ENCODE data around the gene AR.

AR gene

GRCh38 chrX:67610282-67610681 is 66.5 kb downstream of the AR start:
- no peak for TF ChIP-seq FOXM1 (IDR thresholded peaks at IDR 0.05; ENCODE audit: borderline replicate concordance, low read depth)
- no peak for TF ChIP-seq EGR1 (IDR thresholded peaks at IDR 0.05)
- TF ChIP-seq REST (IDR thresholded peaks at IDR 0.05; ENCODE audit: low read depth), result no peak
- TF ChIP-seq CEBPB (IDR thresholded peaks at IDR 0.05), result no peak
- no peak for TF ChIP-seq NFIC (IDR thresholded peaks at IDR 0.05)
- no peak for TF ChIP-seq RAD21 (IDR thresholded peaks at IDR 0.05; ENCODE audit: low read depth)
- no peak for TF ChIP-seq TCF12 (IDR thresholded peaks at IDR 0.05; ENCODE audit: low read depth)
- TF ChIP-seq TEAD4 (IDR thresholded peaks at IDR 0.05), result no peak
- TF ChIP-seq USF1 (IDR thresholded peaks at IDR 0.05), result no peak
- no peak for TF ChIP-seq TAF1 (IDR thresholded peaks at IDR 0.05; ENCODE audit: low read depth)
- no peak for TF ChIP-seq EP300 (IDR thresholded peaks at IDR 0.05; ENCODE audit: borderline replicate concordance)
- TF ChIP-seq, protein P1, sequence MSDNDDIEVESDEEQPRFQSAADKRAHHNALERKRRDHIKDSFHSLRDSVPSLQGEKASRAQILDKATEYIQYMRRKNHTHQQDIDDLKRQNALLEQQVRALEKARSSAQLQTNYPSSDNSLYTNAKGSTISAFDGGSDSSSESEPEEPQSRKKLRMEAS (IDR thresholded peaks at IDR 0.05), result no peak
- TF ChIP-seq YY1 (IDR thresholded peaks at IDR 0.05; ENCODE audit: low read depth), result no peak
- TF ChIP-seq ZBTB7A (IDR thresholded peaks at IDR 0.05; ENCODE audit: low read depth), result no peak
- no peak for TF ChIP-seq CREB1 (IDR thresholded peaks at IDR 0.05; ENCODE audit: low read depth)

DNA sequence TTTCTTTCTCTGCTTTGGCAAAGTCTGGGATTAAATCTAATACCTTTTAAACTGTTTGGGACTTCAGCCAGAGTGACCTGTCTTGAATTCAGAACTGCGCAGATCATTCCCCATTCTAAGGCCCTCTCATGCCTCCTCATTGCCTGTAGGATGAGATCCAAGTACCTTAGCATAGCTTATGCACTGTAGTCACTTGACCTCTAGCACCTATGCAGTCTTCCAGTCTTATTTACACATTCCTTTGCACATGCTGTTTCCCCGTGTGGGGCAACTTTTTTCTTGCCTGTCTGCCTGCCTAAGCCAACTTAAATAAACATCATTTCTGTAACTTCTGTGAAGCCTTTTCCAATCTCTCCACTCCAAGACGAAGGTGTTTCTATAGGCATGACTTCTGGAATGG is 68.4 kb downstream of the AR start:
- TF ChIP-seq REST (IDR thresholded peaks at IDR 0.05; ENCODE audit: low read depth), result no peak

DNA sequence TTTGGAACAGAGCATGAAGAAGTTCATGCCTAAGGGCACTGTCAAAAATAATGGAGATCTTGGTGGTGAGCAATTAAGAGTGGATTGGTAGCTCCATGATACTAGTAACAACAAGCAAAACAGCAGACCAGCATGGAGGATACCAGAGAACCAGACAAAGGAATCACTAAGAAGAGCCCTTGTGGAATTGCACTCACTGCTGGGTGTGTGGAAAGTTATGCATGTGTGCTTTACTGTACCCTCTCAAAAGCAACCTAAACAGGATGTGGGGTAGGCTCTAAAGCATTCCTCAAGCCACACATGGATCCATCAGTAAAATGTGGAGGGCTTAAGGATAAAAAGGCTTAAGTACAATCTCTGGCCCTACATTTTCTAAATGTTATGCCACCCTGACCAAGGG is 69.5 kb downstream of the AR start:
- TF ChIP-seq USF1 (IDR thresholded peaks at IDR 0.05) (no peak), ZBTB7A (IDR thresholded peaks at IDR 0.05; ENCODE audit: low read depth) (no peak), EGR1 (IDR thresholded peaks at IDR 0.05) (no peak), REST (IDR thresholded peaks at IDR 0.05; ENCODE audit: low read depth) (no peak), TCF12 (IDR thresholded peaks at IDR 0.05; ENCODE audit: low read depth) (no peak), EP300 (IDR thresholded peaks at IDR 0.05; ENCODE audit: borderline replicate concordance) (no peak), RAD21 (IDR thresholded peaks at IDR 0.05; ENCODE audit: low read depth) (no peak), NFIC (IDR thresholded peaks at IDR 0.05) (no peak), TEAD4 (IDR thresholded peaks at IDR 0.05) (no peak), FOXM1 (IDR thresholded peaks at IDR 0.05; ENCODE audit: borderline replicate concordance, low read depth) (no peak), CEBPB (IDR thresholded peaks at IDR 0.05) (no peak), YY1 (IDR thresholded peaks at IDR 0.05; ENCODE audit: low read depth) (no peak), TAF1 (IDR thresholded peaks at IDR 0.05; ENCODE audit: low read depth) (no peak), CREB1 (IDR thresholded peaks at IDR 0.05; ENCODE audit: low read depth) (no peak)
- TF ChIP-seq, protein P1 (IDR thresholded peaks at IDR 0.05), result no peak

GRCh38 chrX:67613996-67614395 is 70.2 kb downstream of the AR start:
- TF ChIP-seq ZBTB7A (IDR thresholded peaks at IDR 0.05; ENCODE audit: low read depth) (no peak), TEAD4 (IDR thresholded peaks at IDR 0.05) (no peak), USF1 (IDR thresholded peaks at IDR 0.05) (no peak), TAF1 (IDR thresholded peaks at IDR 0.05; ENCODE audit: low read depth) (no peak), CREB1 (IDR thresholded peaks at IDR 0.05; ENCODE audit: low read depth) (no peak), REST (IDR thresholded peaks at IDR 0.05; ENCODE audit: low read depth) (no peak), YY1 (IDR thresholded peaks at IDR 0.05; ENCODE audit: low read depth) (no peak), TCF12 (IDR thresholded peaks at IDR 0.05; ENCODE audit: low read depth) (no peak), EP300 (IDR thresholded peaks at IDR 0.05; ENCODE audit: borderline replicate concordance) (no peak), NFIC (IDR thresholded peaks at IDR 0.05) (no peak), CEBPB (IDR thresholded peaks at IDR 0.05) (no peak), RAD21 (IDR thresholded peaks at IDR 0.05; ENCODE audit: low read depth) (no peak), EGR1 (IDR thresholded peaks at IDR 0.05) (no peak), FOXM1 (IDR thresholded peaks at IDR 0.05; ENCODE audit: borderline replicate concordance, low read depth) (no peak)
- TF ChIP-seq, protein P1 (IDR thresholded peaks at IDR 0.05), result no peak
